Measurements from ENCODE around the gene B3GAT3.
"Not testable (repeated sequence)": the region's sequence is repeated elsewhere in the genome, so short reads cannot be mapped to it uniquely, and the experiment has no call there.

B3GAT3 gene

DNA sequence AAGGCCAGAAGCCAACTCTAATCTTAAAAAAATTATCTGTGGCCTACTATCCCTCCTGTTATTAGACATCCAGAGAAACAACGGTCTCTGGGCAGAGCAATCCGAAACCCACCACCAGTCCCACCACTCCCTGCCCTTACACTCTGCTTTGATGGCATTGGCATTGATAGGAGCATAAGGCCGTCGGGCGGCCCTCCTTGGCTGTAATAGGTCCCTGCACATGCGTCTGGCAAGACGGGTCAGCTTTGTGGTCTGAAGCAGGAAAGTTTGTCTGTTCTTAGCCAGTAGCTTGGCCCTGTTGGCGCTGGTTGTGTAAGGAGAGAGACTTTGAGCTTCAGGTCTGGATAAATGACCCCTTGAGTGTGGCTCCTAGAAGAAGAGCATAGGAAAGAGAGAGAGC, 26.7 kb downstream of the B3GAT3 start:
- Histone ChIP-seq H3K27me3 (ENCODE audit: control insufficient read depth, insufficient read depth, low read length, poor library complexity, severe bottlenecking) (no peaks in the 10 kb centered on the region), H3K4me1 (ENCODE audit: control insufficient read depth, insufficient read depth, low read length) (peaks cover 14% of the 10 kb centered on the region), H3K36me3 (ENCODE audit: control insufficient read depth, insufficient read depth, low read length) (peaks cover 39% of the 10 kb centered on the region), H3K27ac (ENCODE audit: insufficient read depth, low read depth, low read length, poor library complexity, severe bottlenecking) (no peak overlapping the region), H3K9me3 (ENCODE audit: control insufficient read depth, low read length) (no peaks in the 10 kb centered on the region), H3K4me3 (ENCODE audit: insufficient read depth, low read depth, low read length) (no peak overlapping the region)
- WGBS, 2 experiments, result 94 to 97% methylated on average over 8 of the region's 8 CpGs

DNA sequence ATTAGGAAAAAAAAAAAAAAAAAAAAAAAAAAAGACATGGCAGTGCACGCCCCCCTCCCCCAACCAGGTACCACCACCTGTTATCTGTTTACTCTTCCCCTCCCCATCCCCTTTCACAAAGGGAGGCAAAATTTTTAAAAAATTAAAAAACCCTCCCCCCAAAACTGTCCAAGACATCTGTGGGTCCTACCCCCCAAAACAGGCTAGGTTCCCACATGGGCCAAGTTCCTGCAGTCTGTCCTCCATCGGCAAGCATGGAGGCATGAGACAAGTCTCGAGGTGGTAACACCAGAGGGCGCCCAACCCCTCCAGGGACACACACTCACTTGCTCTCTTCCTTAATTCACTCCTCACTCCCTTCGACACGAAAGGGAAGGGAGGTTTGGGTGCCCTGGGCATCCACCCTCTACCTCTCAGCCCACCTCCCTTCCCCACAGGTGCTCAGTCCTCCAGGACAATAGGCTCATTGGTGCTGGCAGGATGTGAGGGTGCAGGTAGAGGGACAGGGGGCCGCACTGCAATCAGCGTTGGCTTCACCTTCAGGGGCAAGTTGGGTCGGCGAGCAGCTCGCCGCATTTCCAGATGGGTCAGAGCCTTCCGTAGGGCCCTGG, 28.2 kb downstream of the B3GAT3 start:
- Histone ChIP-seq H3K9me3 (ENCODE audit: control insufficient read depth, low read length) (no peaks in the 10 kb centered on the region), H3K27ac (ENCODE audit: insufficient read depth, low read depth, low read length, poor library complexity, severe bottlenecking) (peak overlapping the region; percentile 44), H3K4me1 (ENCODE audit: control insufficient read depth, insufficient read depth, low read length) (peaks cover 3% of the 10 kb centered on the region), H3K4me3 (ENCODE audit: insufficient read depth, low read depth, low read length) (no peak overlapping the region), H3K27me3 (ENCODE audit: control insufficient read depth, insufficient read depth, low read length, poor library complexity, severe bottlenecking) (no peaks in the 10 kb centered on the region), H3K36me3 (ENCODE audit: control insufficient read depth, insufficient read depth, low read length) (peaks cover 36% of the 10 kb centered on the region)
- 67 to 69% methylated on average over 13 of the region's 13 CpGs for WGBS, 2 experiments

DNA sequence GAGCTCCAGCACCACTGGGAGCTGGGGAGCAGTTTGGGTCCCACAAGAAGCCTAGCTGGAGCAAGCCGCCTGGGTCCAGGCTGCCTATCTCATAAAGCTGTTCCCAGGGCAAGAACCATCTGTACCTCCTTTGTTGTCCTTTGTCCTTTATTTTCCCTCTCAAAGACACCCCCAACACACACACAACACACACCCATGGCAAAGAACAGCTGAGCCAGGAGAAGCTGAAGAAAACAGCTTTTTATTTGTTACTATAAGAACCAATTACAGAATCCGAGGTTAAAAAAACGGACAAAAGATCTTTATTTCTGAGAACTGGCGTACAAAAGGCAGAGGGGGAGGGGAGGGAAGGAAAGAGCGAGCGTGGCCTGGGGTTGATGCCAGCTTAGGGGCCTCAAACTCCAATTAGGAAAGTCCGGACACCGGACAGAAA, 28.8 kb downstream of the B3GAT3 start:
- Histone ChIP-seq H3K4me3 (ENCODE audit: insufficient read depth, low read depth, low read length) (no peak overlapping the region), H3K9me3 (ENCODE audit: control insufficient read depth, low read length) (no peaks in the 10 kb centered on the region), H3K4me1 (ENCODE audit: control insufficient read depth, insufficient read depth, low read length) (peaks cover 3% of the 10 kb centered on the region), H3K27me3 (ENCODE audit: control insufficient read depth, insufficient read depth, low read length, poor library complexity, severe bottlenecking) (no peaks in the 10 kb centered on the region), H3K27ac (ENCODE audit: insufficient read depth, low read depth, low read length, poor library complexity, severe bottlenecking) (no peak overlapping the region), H3K36me3 (ENCODE audit: control insufficient read depth, insufficient read depth, low read length) (peaks cover 32% of the 10 kb centered on the region)
- WGBS, 2 experiments, result 90 to 91% methylated on average over 8 of the region's 8 CpGs

DNA sequence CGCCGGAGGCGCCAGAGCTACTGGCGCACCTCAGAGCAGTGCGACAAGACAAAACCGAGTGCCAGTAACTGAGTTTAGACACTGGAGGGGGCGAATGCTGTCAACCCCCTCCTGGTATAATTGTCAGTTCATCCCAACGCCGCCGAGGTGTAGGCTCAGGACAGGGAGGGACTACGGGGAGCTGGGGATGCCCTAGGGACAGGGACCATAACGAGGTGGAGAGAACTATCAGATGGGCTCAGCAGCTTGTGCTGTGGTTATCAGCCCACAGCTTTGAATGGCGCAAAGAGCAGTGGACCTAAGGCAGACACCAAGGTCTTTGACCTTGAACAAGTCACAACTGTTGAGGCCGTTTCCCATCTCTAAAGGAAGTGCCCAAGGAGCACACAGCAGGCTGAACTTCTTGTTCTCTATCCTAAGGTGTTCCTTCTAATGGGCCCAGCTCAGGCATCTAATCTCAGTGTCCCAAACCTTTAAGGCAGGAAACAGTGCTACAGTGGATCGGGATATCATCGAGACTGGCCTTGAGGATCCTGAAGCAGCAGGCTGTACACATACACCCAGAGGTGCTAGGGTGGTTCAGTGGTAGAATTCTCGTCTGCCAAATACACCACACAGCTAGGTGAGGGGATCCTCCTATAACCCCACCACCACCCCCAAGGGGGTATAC, 29.5 kb downstream of the B3GAT3 start:
- peak overlapping the region; percentile 54 for H3K4me3 ChIP-seq (ENCODE audit: insufficient read depth, low read depth, low read length)
- 33 to 39% methylated on average over 16 to 17 of the region's 17 CpGs for WGBS, 2 experiments
- peaks cover 3% of the 10 kb centered on the region for H3K4me1 ChIP-seq (ENCODE audit: control insufficient read depth, insufficient read depth, low read length)
- no peaks in the 10 kb centered on the region for H3K27me3 ChIP-seq (ENCODE audit: control insufficient read depth, insufficient read depth, low read length, poor library complexity, severe bottlenecking)
- H3K27ac ChIP-seq (ENCODE audit: insufficient read depth, low read depth, low read length, poor library complexity, severe bottlenecking), result peak overlapping the region; percentile 91
- H3K36me3 ChIP-seq (ENCODE audit: control insufficient read depth, insufficient read depth, low read length), result peaks cover 33% of the 10 kb centered on the region
- no peaks in the 10 kb centered on the region for H3K9me3 ChIP-seq (ENCODE audit: control insufficient read depth, low read length)

DNA sequence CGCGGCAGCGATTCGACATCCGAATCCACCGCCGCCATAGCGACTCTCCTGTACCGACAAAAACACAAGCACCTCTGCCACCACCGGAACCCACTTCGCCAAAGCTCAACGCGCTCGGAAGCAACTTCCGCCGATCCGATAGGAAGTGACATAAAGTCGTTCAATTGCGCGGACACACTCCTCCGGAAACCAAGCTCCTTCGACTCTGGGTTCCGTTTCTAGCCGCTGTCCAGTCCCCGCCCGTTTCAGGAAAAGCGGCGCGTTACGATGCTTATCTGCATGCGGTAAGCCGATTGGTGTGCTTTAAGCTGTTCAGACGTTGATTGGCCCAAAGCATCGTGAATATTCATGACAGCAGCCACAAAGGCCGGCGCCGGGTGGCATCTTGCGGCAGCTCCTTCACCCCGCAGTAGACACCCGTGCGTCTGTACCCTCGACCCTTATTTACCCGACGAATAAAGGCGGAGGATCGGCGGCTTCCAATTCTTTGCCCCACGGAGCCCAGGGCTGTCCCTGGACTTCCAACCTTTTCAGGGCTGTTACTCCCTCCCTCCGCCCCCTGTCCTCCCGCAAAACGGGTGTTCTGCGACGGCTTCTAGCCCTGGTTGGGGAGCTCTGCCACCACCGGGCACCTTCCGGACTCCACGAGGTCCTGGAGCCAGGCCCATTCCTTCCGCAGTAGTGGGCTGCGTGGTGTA, 30.2 kb downstream of the B3GAT3 start, which contains the start of gene TUT1:
TUT1 (minus strand) TSS at position 76 of the 698 bp plus-strand sequence; CDS start at position 38, 38 bp downstream.
- H3K4me3 ChIP-seq (ENCODE audit: insufficient read depth, low read depth, low read length), result peak within 1 kb of the TSS; percentile 93
- H3K27ac ChIP-seq (ENCODE audit: insufficient read depth, low read depth, low read length, poor library complexity, severe bottlenecking), result peak within 1 kb of the TSS; percentile 91
- WGBS, 2 experiments, result 0% methylated on average over 58 of the region's 58 CpGs
- H3K36me3 ChIP-seq (ENCODE audit: control insufficient read depth, insufficient read depth, low read length), result peaks cover 35% of the 10 kb centered on the region
- H3K27me3 ChIP-seq (ENCODE audit: control insufficient read depth, insufficient read depth, low read length, poor library complexity, severe bottlenecking), result no peaks in the 10 kb centered on the region
- H3K4me1 ChIP-seq (ENCODE audit: control insufficient read depth, insufficient read depth, low read length), result peaks cover 3% of the 10 kb centered on the region
- no peaks in the 10 kb centered on the region for H3K9me3 ChIP-seq (ENCODE audit: control insufficient read depth, low read length)

DNA sequence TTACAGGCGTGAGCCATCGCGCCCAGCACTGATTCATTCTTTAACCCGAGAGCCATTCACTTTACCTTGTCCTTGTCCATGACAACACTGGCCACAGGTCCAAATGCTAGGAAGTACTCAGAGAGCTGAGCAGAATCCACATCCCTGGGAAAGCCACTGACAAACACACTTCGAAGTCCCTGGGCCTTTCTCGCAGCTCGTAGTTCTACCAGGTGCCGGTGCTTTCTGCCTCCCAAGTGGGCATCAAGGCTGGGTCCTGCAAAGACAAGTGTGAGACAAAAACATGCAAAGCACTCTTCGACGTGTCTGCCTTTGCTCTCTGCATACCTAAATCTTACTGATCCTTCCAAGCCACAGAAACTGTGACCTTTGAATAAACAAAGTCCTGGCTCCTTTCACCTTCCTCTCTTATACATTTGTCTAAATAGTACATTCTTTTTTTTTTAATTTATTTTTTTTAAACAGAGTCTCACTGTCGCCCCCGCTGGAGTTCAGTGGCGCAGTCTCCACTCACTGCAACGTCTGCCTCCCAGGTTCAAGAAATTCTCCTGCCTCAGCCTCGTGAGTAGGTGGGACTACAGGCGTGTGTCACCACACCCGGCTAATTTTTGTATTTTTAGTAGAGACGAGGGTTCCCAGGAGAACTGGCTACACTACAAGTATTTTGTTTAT, 32.7 kb downstream of the B3GAT3 start:
- peaks cover 21% of the 10 kb centered on the region for H3K36me3 ChIP-seq (ENCODE audit: control insufficient read depth, insufficient read depth, low read length)
- no peak overlapping the region for H3K4me3 ChIP-seq (ENCODE audit: insufficient read depth, low read depth, low read length)
- no peaks in the 10 kb centered on the region for H3K27me3 ChIP-seq (ENCODE audit: control insufficient read depth, insufficient read depth, low read length, poor library complexity, severe bottlenecking)
- H3K4me1 ChIP-seq (ENCODE audit: control insufficient read depth, insufficient read depth, low read length), result peaks cover 3% of the 10 kb centered on the region
- no peak overlapping the region for H3K27ac ChIP-seq (ENCODE audit: insufficient read depth, low read depth, low read length, poor library complexity, severe bottlenecking)
- H3K9me3 ChIP-seq (ENCODE audit: control insufficient read depth, low read length), result no peaks in the 10 kb centered on the region
- 77 to 83% methylated on average over 17 to 18 of the region's 18 CpGs for WGBS, 2 experiments

DNA sequence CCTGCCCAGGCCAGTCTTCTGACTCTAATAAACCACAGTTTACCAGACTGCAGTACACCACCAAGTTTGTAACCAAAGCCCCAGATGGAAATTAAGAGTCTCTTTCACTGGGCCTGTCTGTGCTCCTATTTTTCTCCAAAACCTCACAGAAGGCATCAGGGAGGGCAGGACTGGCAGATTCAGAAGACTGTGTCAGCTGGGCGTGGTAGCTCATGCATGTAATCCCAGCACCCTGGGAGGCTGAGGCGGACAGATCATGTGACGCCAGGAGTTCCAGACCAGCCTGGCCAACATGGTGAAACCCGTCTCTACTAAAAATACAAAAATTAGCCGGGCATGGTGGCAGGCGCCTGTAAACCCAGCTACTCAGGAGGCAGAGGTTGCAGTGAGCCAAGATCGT, 36.4 kb downstream of the B3GAT3 start:
- 93% methylated on average over 7 of the region's 7 CpGs for WGBS, 2 experiments
- H3K27ac ChIP-seq (ENCODE audit: insufficient read depth, low read depth, low read length, poor library complexity, severe bottlenecking); H3K4me3 ChIP-seq (ENCODE audit: insufficient read depth, low read depth, low read length); H3K9me3 ChIP-seq (ENCODE audit: control insufficient read depth, low read length); H3K4me1 ChIP-seq (ENCODE audit: control insufficient read depth, insufficient read depth, low read length); H3K27me3 ChIP-seq (ENCODE audit: control insufficient read depth, insufficient read depth, low read length, poor library complexity, severe bottlenecking): not testable (repeated sequence)
- peaks cover 24% of the 10 kb centered on the region for H3K36me3 ChIP-seq (ENCODE audit: control insufficient read depth, insufficient read depth, low read length)

DNA sequence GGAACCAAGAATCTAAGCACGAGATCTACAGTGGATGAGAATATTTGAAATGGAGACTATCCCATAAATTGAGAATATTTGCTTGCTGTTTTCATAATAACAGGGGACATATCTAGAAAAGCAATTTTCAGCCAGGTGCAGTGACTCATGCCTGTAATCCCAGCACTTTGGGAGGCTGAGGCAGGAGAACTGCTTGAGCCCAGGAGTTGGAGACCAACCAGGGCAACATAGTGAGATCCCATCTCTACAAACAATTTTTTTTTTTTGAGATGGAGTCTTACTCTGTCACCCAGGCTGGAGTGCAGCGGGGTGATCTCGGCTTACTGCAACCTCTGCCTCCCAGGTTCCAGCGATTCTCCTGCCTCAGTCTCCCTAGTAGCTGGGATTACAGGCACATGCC, 40.1 kb downstream of the B3GAT3 start:
- H3K4me3 ChIP-seq (ENCODE audit: insufficient read depth, low read depth, low read length); H3K4me1 ChIP-seq (ENCODE audit: control insufficient read depth, insufficient read depth, low read length); H3K27ac ChIP-seq (ENCODE audit: insufficient read depth, low read depth, low read length, poor library complexity, severe bottlenecking); H3K9me3 ChIP-seq (ENCODE audit: control insufficient read depth, low read length); H3K27me3 ChIP-seq (ENCODE audit: control insufficient read depth, insufficient read depth, low read length, poor library complexity, severe bottlenecking): not testable (repeated sequence)
- 94 to 96% methylated on average over 4 of the region's 4 CpGs for WGBS, 2 experiments
- peaks cover 39% of the 10 kb centered on the region for H3K36me3 ChIP-seq (ENCODE audit: control insufficient read depth, insufficient read depth, low read length)

DNA sequence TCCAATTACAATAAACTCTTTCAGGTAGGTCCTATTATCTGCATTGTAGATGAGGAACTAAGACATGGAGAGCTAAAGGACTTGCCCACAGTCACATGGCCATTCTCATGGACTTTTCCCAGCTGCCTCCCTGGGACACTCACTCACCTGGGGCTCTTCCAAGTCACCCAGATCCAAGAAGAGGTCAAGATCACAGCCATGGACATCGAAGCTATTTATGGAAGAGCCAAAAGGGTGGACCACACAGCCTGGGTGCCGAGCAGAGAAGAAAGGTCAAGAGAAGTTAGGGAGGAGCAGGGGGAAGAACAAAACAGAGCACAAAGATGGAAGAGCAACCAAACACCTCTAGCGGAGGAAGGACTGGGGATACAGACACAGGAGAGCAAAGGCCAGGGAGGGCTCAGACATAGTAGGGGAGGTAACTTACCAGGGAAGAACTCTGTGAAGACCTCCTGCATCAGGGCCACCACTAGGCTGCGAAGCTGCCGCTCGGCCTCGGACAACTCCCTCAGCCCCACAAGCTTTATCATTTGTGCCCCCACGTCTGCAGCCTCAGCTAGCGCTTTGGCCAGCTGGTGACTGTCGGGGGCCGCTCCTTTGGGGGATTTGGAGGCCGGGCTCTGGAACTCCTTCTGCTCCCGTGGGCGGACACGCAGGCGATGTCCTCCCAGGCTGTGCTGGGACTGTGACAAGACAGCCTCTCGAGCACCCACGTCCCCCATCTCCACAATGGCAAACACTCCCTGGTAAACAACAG, 40.6 kb downstream of the B3GAT3 start:
- peaks cover 41% of the 10 kb centered on the region for H3K36me3 ChIP-seq (ENCODE audit: control insufficient read depth, insufficient read depth, low read length)
- H3K9me3 ChIP-seq (ENCODE audit: control insufficient read depth, low read length), result no peaks in the 10 kb centered on the region
- H3K27ac ChIP-seq (ENCODE audit: insufficient read depth, low read depth, low read length, poor library complexity, severe bottlenecking), result no peak overlapping the region
- H3K4me1 ChIP-seq (ENCODE audit: control insufficient read depth, insufficient read depth, low read length), result no peaks in the 10 kb centered on the region
- no peak overlapping the region for H3K4me3 ChIP-seq (ENCODE audit: insufficient read depth, low read depth, low read length)
- WGBS, 2 experiments, result 96% methylated on average over 18 of the region's 18 CpGs
- H3K27me3 ChIP-seq (ENCODE audit: control insufficient read depth, insufficient read depth, low read length, poor library complexity, severe bottlenecking), result no peaks in the 10 kb centered on the region
